Prostate gland (tissue), 2 donors: ENCODE results near the gene TRRAP. TPM values are rescaled to one million over a fixed set of nuclear protein-coding genes. Genes with fewer than 3 reads are reported as not detected.
"Not testable (repeated sequence)": the region's sequence is repeated elsewhere in the genome, so short reads cannot be mapped to it uniquely, and the experiment has no call there.

ENCODE experiments used
- DNase-seq: peaks from one replicate; pipeline ENCODE4 v3.0.0-alpha.2; 2019; ENCODE audit warnings: low spot score
- H3K27ac ChIP-seq, 2 donors: fragments of 200-600 bp; sonication (generic); 2 replicates each; pipeline ENCODE4 v1.5.1; 2017 to 2019
- H3K27me3 ChIP-seq: fragments of 200-600 bp; sonication (generic); replicated peaks from 2 replicates; pipeline ENCODE4 v1.5.1; 2019; ENCODE audit not compliant: insufficient read depth
- H3K36me3 ChIP-seq, 2 donors: fragments of 200-600 bp; sonication (generic); 1 replicate in 1 of 2; 2 replicates in 1 of 2; pipeline versions ENCODE4 v1.5.1 to v1.8.1; 2017 to 2019
- H3K4me1 ChIP-seq: fragments of 200-600 bp; sonication (generic); replicated peaks from 2 replicates; pipeline ENCODE4 v1.5.1; 2019
- H3K4me3 ChIP-seq, 2 donors: fragments of 200-600 bp; sonication (generic); 2 replicates each; pipeline ENCODE4 v1.5.1; 2017 to 2019
- H3K9me3 ChIP-seq: fragments of 200-600 bp; sonication (generic); 2 replicates; pipeline ENCODE4 v1.5.1; 2017
- CTCF ChIP-seq, 4 experiments: fragments of 200-600 bp in 2 of 4; fragments of 450-650 bp in 2 of 4; sonication (generic) in 2 of 4; IDR thresholded peaks; 1 replicate in 3 of 4; 2 replicates in 1 of 4; pipeline ENCODE4 v1.5.1; 2016 to 2019; ENCODE audit warnings: antibody characterized with exemption in 4 of 4, mild to moderate bottlenecking in 2 of 4, moderate library complexity in 2 of 4
- POLR2A ChIP-seq: fragments of 450-650 bp; IDR thresholded peaks from one replicate; pipeline ENCODE4 v1.6.1; 2016; ENCODE audit warnings: antibody characterized with exemption, mild to moderate bottlenecking
- POLR2AphosphoS5 ChIP-seq: sonication (generic); formaldehyde crosslinking; IDR thresholded peaks from one replicate; pipeline ENCODE4 v1.6.1; 2017; ENCODE audit warnings: antibody characterized with exemption
- WGBS: methylation state at CpG from one replicate; pipeline ENCODE4 v1.1.5; 2018; 5-methylcytosine and 5-hydroxymethylcytosine counted together
- intact Hi-C: fragments of 100-400 bp; cut with DNase I; formaldehyde crosslinking; loops from one replicate; pipeline ENCODE4 v1.14.2; 2022
- total RNA-seq, 2 donors: library from RNA; depleted of rRNA; stranded (reverse); fragments of >200 nt; gene quantifications; one replicate each; pipeline ENCODE4 v1.1.0, GENCODE V29; 2016

Gene TRRAP
- total RNA-seq, 2 donors from 2014 or later, result 38.3 to 87.4 TPM

- Histone ChIP-seq H3K36me3 (no peaks in the 10 kb centered on the region), H3K27me3 (no peaks in the 10 kb centered on the region), H3K4me3 (peak within 1 kb of the TSS; percentile 23 to 32), H3K27ac (no peak within 1 kb of the TSS), H3K9me3 (no peaks in the 10 kb centered on the region), H3K4me1 (no peaks in the 10 kb centered on the region)
- DNase-seq, result no peak
- 2% methylated on average over 29 of the region's 69 CpGs for WGBS
- intact Hi-C loops, result no loop called here
- no peak for TF ChIP-seq POLR2AphosphoS5
- no peak for TF ChIP-seq POLR2A
- no peak for TF ChIP-seq CTCF (IDR thresholded peaks at IDR 0.05)
Measured at GRCh38 chr7:98869597-98870120, 8.7 kb upstream of the TRRAP start, which contains the start of gene TMEM130. Gene TMEM130 (minus strand): TSS chr7:98870014. CDS start chr7:98869861, 153 bp downstream.

GRCh38 chr7:98870121-98870651 is 8.1 kb upstream of the TRRAP start:
- H3K36me3 ChIP-seq, result no peaks in the 10 kb centered on the region
- H3K4me3 ChIP-seq, result peak overlapping the region; percentile 23 to 32
- WGBS, result under 1% methylated on average over 35 of the region's 35 CpGs
- H3K4me1 ChIP-seq, result no peaks in the 10 kb centered on the region
- TF ChIP-seq CTCF (IDR thresholded peaks at IDR 0.05), result no peak
- TF ChIP-seq POLR2A, result no peak
- TF ChIP-seq POLR2AphosphoS5, result no peak
- no peak overlapping the region for H3K27ac ChIP-seq
- intact Hi-C loops, result no loop called here
- no peaks in the 10 kb centered on the region for H3K27me3 ChIP-seq
- H3K9me3 ChIP-seq, result no peaks in the 10 kb centered on the region
- DNase-seq, result no peak

GRCh38 chr7:98870807-98871491 is 7.4 kb upstream of the TRRAP start:
- no peaks in the 10 kb centered on the region for H3K9me3 ChIP-seq
- TF ChIP-seq POLR2A, result no peak
- TF ChIP-seq CTCF (IDR thresholded peaks at IDR 0.05), result no peak
- TF ChIP-seq POLR2AphosphoS5, result no peak
- WGBS, result 84% methylated on average over 15 of the region's 17 CpGs
- intact Hi-C loops, result no loop called here
- no peaks in the 10 kb centered on the region for H3K27me3 ChIP-seq
- H3K27ac ChIP-seq, result no peak overlapping the region
- no peaks in the 10 kb centered on the region for H3K36me3 ChIP-seq
- H3K4me1 ChIP-seq, result no peaks in the 10 kb centered on the region
- DNase-seq, result no peak
- no peak overlapping the region for H3K4me3 ChIP-seq

GRCh38 chr7:98872328-98872924 is 5.9 kb upstream of the TRRAP start:
- no peaks in the 10 kb centered on the region for H3K27me3 ChIP-seq
- H3K4me1 ChIP-seq, result no peaks in the 10 kb centered on the region
- 74% methylated on average over 7 of the region's 7 CpGs for WGBS
- H3K9me3 ChIP-seq, result no peaks in the 10 kb centered on the region
- TF ChIP-seq CTCF (IDR thresholded peaks at IDR 0.05) (no peak), POLR2A (no peak), POLR2AphosphoS5 (no peak)
- no peak overlapping the region for H3K27ac ChIP-seq
- no peak overlapping the region for H3K4me3 ChIP-seq
- intact Hi-C loops, result no loop called here
- no peaks in the 10 kb centered on the region for H3K36me3 ChIP-seq
- DNase-seq, result no peak

GRCh38 chr7:98873610-98874009 is 4.7 kb upstream of the TRRAP start:
- 95% methylated on average over 11 of the region's 11 CpGs for WGBS
- H3K4me1 ChIP-seq, DNase-seq, H3K4me3 ChIP-seq, intact Hi-C loops, H3K9me3 ChIP-seq, H3K36me3 ChIP-seq, H3K27me3 ChIP-seq, H3K27ac ChIP-seq: not testable (repeated sequence)
